Loucy (cell line): Measurements from ENCODE around the gene LSP1.
A peak's percentile ranks its signal among the peaks of the same experiment; 100 is the strongest.

ENCODE experiments used
- H2AFZ ChIP-seq: fragments of 200-600 bp; sonication (generic); 2 replicates; pipeline ENCODE4 v1.6.0; 2016; ENCODE audit warnings: antibody characterized with exemption, mild to moderate bottlenecking, low read length, moderate library complexity
- H3F3A ChIP-seq: fragments of 200-600 bp; 2 replicates; pipeline ENCODE4 v1.6.0; 2016; ENCODE audit warnings: antibody characterized with exemption, low read depth, mild to moderate bottlenecking
- H3K27me3 ChIP-seq: fragments of 200-600 bp; sonication (generic); 2 replicates; pipeline ENCODE4 v1.6.1; 2014; ENCODE audit warnings: low read length, mild to moderate bottlenecking; ENCODE audit not compliant: insufficient read depth, poor library complexity, severe bottlenecking
- H3K36me3 ChIP-seq: fragments of 200-600 bp; sonication (generic); 2 replicates; pipeline ENCODE4 v1.6.1; 2016; ENCODE audit warnings: low read length; ENCODE audit not compliant: insufficient read depth
- H3K4me1 ChIP-seq: fragments of 200-600 bp; sonication (generic); 2 replicates; pipeline ENCODE4 v1.5.1; 2014; ENCODE audit warnings: low read length, mild to moderate bottlenecking; ENCODE audit not compliant: insufficient read depth, poor library complexity, severe bottlenecking
- H3K4me2 ChIP-seq: fragments of 200-600 bp; sonication (generic); 2 replicates; pipeline ENCODE4 v1.6.0; 2014; ENCODE audit warnings: antibody characterized with exemption, low read length, low read depth, mild to moderate bottlenecking; ENCODE audit not compliant: poor library complexity, severe bottlenecking
- H3K4me3 ChIP-seq: fragments of 200-600 bp; sonication (generic); 2 replicates; pipeline ENCODE4 v1.5.1; 2014; ENCODE audit warnings: low read length, mild to moderate bottlenecking, mixed read lengths; ENCODE audit not compliant: poor library complexity, severe bottlenecking
- H3K79me2 ChIP-seq: fragments of 200-600 bp; sonication (generic); 2 replicates; pipeline ENCODE4 v1.6.1; 2014; ENCODE audit warnings: low read length; ENCODE audit not compliant: insufficient read depth
- H3K9ac ChIP-seq: fragments of 200-600 bp; sonication (generic); 2 replicates; pipeline ENCODE4 v1.6.0; 2014; ENCODE audit warnings: mild to moderate bottlenecking, low read depth, low read length, moderate library complexity; ENCODE audit not compliant: poor library complexity, severe bottlenecking
- H3K9me2 ChIP-seq: fragments of 200-600 bp; sonication (generic); replicated peaks from 2 replicates; pipeline ENCODE4 v1.6.1; 2016; ENCODE audit warnings: low read depth, low read length, mixed read lengths
- H3K9me3 ChIP-seq: fragments of 200-600 bp; sonication (generic); 2 replicates; pipeline ENCODE4 v1.6.1; 2014; ENCODE audit warnings: mild to moderate bottlenecking, antibody characterized with exemption, low read length, low read depth; ENCODE audit not compliant: insufficient read depth
- H4K20me1 ChIP-seq: fragments of 200-600 bp; sonication (generic); 2 replicates; pipeline ENCODE4 v1.6.0; 2014; ENCODE audit warnings: antibody characterized with exemption, low read length, mild to moderate bottlenecking; ENCODE audit not compliant: insufficient read depth, poor library complexity, severe bottlenecking
- EZH2phosphoT487 ChIP-seq: fragments of 200-600 bp; IDR thresholded peaks from 2 replicates; pipeline ENCODE4 v1.6.1; 2018; ENCODE audit warnings: antibody characterized with exemption, mild to moderate bottlenecking, moderate library complexity, borderline replicate concordance
- TF ChIP-seq, protein P1 (sequence below): fragments of 200-600 bp; sonication (generic); conservative IDR thresholded peaks from 2 replicates; pipeline ENCODE4 v1.5.1; 2014; ENCODE audit warnings: mild to moderate bottlenecking, antibody characterized with exemption, low read length

Gene LSP1

DNA sequence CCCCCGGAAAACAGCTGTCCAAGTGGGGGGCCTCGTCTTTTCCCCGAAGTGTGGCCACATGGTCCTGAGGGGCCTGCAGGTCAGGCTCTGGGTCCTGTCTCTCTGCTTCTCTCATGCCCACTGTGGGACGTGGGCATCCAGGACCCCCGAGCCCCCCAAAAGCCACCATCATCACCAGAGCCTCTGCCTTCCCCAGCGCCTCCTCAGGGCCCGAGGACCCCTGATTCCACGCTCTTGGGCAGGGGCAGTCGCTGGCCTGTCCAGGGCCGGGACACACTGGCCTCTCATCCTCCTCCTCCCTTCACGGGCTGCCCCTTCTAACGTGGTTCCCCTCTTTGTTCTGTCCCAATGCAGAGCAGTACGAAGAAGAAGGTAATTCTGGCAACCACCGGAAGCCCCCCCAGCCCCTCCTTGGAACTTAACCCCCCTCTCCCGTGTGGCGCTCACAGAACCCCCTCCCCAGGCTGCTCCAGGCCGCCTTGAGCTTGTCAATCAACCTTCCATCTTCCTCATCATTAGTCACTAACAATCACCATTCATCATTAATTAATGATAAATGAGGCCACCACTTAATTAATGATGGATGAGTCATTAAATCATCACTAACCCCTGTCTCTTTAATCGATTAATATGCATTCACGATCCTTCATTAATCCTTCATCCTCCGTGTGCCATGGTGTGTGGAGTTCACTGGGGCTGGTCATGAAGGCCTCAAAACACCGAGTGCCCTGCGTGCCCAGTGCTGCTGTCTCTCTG lies 70.5 kb downstream of the LSP1 start:
- Histone ChIP-seq H3K9ac (peak overlapping the region; percentile 56), H3K4me3 (no peak overlapping the region), H3K36me3 (no peaks in the 10 kb centered on the region), H3K79me2 (no peaks in the 10 kb centered on the region), H3K9me2 (no peaks in the 10 kb centered on the region), H3K9me3 (no peaks in the 10 kb centered on the region), H3K4me2 (no peak overlapping the region), H3K4me1 (peaks cover 5% of the 10 kb centered on the region), H3K27me3 (no peaks in the 10 kb centered on the region), H4K20me1 (no peaks in the 10 kb centered on the region), H2AFZ (peak overlapping the region; percentile 91; the same call in 1 of the 2 replicates), H3F3A (no peaks in the 10 kb centered on the region)
- TF ChIP-seq, protein P1, sequence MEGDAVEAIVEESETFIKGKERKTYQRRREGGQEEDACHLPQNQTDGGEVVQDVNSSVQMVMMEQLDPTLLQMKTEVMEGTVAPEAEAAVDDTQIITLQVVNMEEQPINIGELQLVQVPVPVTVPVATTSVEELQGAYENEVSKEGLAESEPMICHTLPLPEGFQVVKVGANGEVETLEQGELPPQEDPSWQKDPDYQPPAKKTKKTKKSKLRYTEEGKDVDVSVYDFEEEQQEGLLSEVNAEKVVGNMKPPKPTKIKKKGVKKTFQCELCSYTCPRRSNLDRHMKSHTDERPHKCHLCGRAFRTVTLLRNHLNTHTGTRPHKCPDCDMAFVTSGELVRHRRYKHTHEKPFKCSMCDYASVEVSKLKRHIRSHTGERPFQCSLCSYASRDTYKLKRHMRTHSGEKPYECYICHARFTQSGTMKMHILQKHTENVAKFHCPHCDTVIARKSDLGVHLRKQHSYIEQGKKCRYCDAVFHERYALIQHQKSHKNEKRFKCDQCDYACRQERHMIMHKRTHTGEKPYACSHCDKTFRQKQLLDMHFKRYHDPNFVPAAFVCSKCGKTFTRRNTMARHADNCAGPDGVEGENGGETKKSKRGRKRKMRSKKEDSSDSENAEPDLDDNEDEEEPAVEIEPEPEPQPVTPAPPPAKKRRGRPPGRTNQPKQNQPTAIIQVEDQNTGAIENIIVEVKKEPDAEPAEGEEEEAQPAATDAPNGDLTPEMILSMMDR = no peak
- no peak for TF ChIP-seq EZH2phosphoT487

DNA sequence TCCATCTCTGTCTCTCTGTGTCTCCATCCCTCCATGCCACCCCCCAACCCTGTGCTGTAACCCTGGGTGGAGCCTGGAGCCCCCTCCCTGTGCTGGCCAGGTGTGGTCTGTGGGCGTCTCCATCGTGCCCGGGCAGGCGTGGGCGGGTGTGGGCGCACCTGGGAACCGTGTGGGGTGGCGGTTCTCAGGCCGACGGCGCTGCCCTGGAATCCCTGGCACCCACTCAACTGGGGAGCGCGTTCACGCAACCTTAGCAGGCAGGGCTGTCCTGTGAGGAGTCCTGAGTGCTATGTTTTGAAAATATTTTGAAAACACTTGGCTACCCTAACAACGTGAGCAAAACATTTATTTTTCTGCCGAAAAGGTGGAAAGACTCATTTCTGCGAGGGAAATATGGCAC lies 71.3 kb downstream of the LSP1 start:
- no peaks in the 10 kb centered on the region for H4K20me1 ChIP-seq
- H3F3A ChIP-seq = no peaks in the 10 kb centered on the region
- no peak overlapping the region for H2AFZ ChIP-seq
- no peak overlapping the region for H3K4me2 ChIP-seq
- H3K36me3 ChIP-seq = no peaks in the 10 kb centered on the region
- H3K9me2 ChIP-seq = no peaks in the 10 kb centered on the region
- H3K9ac ChIP-seq = no peak overlapping the region
- H3K79me2 ChIP-seq = no peaks in the 10 kb centered on the region
- no peaks in the 10 kb centered on the region for H3K27me3 ChIP-seq
- no peaks in the 10 kb centered on the region for H3K9me3 ChIP-seq
- H3K4me3 ChIP-seq = no peak overlapping the region
- H3K4me1 ChIP-seq = peaks cover 5% of the 10 kb centered on the region
- TF ChIP-seq, protein P1 = no peak
- TF ChIP-seq EZH2phosphoT487 = no peak

DNA sequence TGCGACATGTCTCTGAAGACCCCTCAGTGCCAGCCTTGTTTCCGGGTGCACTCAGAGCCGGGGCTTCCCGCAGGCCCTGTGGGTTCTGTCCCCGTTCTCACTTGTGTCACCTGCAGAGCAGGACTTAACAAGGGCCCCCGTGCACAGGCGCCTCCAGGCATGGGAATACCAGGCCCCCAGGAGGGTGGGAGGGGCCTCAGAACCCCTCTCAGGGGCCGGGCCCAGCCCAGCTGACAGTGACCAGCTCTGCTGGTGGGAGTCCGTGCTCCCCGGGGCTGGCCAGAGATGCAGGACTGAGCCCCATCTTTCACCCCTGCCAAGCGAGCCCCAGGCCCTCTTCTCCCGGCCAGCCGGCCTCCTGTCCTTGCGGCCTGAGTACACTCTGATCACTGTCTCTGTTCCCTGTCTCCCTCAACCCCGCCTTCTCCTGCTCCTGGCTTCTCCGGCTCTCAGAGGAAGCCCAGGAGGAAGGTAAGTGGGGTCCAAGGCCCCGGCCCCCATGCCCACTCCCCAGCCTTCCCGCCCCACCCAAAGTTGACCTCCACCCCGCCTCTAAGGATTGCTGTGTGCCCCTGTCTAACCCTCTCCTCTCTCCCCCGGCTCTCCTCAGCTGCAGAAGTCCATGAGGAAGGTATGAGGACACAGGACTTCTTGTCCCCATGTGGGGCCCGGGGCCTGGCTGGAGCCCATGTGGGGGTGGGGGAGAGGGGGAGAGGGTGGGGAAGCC lies 71.9 kb downstream of the LSP1 start:
- TF ChIP-seq, protein P1 = no peak
- no peak for TF ChIP-seq EZH2phosphoT487
- no peaks in the 10 kb centered on the region for H3K79me2 ChIP-seq
- H3K9me3 ChIP-seq = no peaks in the 10 kb centered on the region
- no peaks in the 10 kb centered on the region for H4K20me1 ChIP-seq
- no peaks in the 10 kb centered on the region for H3K9me2 ChIP-seq
- no peak overlapping the region for H3K4me3 ChIP-seq
- H3K9ac ChIP-seq = no peak overlapping the region
- H3K4me2 ChIP-seq = no peak overlapping the region
- no peaks in the 10 kb centered on the region for H3K27me3 ChIP-seq
- H3K4me1 ChIP-seq = peaks cover 5% of the 10 kb centered on the region
- H3F3A ChIP-seq = no peaks in the 10 kb centered on the region
- no peak overlapping the region for H2AFZ ChIP-seq
- no peaks in the 10 kb centered on the region for H3K36me3 ChIP-seq
